ENCODE results near the gene ERAL1.
"Not testable (repeated sequence)": the region's sequence is repeated elsewhere in the genome, so short reads cannot be mapped to it uniquely, and the experiment has no call there.

The ERAL1 gene

DNA sequence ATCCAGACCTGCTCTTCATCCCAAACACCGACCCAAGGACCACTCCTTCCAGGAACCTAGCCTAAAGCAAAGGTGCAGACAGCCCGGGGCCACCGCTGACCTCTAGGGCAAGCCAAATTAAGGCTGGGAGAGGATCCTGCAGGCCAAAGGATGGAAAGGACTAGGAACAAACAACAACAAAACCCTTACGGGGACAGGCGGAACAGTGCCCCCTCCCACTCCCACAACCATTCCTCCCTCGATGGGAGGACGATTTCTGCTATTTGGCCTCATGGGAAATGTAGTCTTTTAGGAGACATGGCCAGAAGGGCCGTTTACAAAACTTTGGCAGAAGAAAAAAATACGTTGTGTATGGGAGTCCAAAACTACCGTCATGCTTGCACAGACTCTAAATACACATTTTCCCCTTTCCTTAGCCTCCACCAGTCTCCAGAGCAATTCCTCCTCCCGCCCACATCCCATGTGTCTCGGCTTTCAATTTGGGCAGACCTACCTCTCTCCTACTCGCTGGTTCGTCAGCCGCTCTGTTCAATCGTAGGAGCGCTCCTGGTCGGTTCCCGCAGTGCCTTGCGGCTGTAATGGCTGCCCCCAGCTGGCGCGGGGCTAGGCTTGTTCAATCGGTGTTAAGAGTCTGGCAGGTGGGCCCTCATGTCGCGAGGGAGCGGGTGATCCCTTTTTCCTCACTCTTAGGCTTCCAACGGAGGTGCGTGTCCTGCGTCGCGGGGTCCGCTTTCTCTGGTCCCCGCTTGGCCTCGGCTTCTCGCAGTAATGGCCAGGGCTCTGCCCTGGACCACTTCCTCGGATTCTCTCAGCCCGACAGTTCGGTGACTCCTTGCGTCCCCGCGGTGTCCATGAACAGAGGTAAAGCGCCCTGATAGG lies at the start of gene ERAL1:
Gene ERAL1 (plus strand): TSS at position 560 of the 879 bp plus-strand sequence. CDS start 19 bp downstream, at position 579.
- DNase-seq = peak; percentile 74

DNA sequence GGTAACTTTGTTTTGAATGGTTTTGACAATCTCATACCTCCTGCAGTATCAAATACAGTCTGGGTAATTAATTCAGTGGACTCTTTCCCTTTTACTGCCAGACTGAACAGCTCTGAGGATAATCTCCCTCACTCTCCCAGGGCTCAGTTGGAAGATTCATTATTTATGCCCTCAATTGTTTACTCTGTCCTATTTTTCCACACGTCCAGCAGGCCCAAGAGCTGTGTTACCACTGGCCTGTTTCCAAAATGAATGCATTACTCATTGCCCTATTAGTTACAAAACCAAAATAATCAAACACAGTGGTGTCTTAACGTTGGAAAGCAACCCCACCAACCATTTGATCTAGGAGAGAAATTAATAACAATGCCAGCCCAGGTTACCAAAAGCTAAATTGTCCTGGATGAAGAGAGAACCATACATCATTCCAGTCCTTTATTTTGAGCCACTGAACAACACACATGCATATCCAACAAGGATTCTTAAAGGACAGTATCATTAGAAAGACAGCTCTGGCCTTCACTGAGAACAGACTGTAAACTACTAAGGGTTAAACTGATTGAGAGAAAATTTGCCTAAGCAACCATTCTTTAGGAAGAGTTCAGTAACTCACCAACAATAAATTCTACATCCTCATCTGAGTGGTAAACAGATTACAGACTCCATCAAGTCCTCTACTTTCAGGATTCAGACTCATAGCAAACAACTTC lies 46.7 kb upstream of the ERAL1 start:
- no peak for DNase-seq

DNA sequence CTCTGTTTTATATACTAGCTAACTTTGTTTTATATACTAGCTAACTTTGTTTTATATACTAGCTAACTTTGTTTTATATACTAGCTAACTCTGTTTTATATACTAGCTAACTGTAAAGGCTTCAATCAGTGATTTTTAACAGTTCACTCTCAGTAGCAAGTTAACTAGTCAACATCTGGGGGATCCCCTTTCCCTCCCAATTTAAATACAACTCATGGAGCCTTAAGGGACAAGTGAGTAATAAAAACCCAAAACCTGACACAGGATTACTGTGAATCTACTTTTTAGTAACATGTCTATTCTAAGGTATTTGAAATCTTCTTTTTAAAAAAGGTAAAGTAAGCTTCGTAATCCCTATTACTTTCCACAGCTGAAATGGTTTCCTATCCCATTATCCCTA lies 44.4 kb upstream of the ERAL1 start:
- no peak for DNase-seq

GRCh38 chr17:28811651-28812090 lies 43.1 kb upstream of the ERAL1 start:
- DNase-seq = peak; percentile 81

DNA sequence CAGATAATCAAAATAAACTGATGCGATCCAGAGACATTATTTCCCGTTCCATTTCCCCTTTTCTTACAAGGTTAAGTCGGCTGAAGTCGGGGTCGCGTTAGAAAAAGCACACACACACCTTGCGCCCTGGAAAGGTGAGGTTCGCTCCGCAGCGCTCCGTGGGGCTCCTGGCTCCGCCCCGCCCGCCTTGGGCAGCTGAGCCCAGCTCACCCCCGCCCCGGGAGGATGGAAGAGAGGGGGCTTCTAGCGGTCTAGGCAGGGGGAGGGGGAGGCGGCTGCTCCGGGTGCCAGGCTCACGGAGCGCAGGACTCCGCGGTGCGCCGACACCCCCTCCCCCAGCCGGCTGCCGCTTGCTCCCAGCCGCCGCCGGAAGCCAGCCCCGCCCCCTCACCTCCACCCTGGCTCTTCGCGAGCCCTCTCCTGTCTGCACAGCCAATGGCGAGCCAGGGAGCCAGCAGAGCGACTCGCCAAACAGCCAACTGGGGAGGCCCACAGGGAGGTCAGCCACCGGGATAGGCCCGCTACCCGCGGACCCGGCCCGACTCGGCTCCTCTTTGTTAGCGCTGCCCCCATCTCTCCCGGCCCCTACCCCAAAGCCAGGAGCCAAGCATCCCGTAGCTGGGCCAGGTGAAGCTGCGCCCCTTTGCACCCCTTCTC lies 42.6 kb upstream of the ERAL1 start:
- peak; percentile 99 for DNase-seq

DNA sequence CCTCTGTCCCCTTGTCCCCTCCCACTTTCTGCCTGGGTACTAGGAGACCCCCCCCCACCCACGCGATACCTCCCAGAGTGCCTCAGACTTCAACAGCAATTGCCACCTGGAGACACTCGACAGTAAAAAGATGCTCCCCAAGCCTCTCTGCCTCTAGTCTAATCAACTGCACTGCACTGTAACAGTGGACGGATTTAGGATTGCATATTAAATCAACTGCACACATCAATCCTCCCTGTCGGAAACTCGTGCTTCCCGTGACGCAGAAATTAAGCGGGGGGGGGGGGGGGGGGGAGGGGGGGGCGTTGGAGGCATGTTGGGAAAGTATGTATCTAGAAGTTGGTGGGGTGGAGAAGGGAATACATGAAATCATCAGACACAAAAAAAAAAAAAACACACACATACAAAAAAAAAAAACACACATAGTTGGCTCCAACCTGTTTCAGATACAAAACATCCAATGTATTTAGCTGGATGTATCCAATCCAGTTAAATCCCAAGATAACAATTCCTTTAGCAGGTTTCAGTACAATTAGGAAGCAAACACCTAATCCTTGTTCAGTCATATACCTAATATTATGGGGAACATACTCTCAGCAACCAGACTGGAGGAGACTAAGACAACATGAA lies 42.0 kb upstream of the ERAL1 start:
- peak; percentile 91 for DNase-seq

DNA sequence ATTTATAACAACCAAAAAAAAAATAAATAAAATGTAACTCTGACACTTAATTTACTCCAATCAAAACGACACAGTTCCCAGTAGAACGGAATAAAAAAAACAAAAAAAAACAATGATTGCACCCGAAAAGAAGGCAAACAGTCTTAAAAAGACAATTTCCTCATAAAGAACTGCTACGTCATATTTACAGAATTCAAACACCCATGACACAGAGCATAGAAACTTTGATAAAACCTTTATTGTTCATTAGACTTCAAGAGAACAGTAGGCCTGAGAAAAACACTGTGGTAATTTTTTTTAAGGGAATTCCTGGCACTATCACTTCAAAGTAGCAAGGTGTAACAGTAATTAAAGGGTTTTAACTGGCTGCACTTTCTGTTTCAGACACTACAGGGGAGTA lies 38.3 kb upstream of the ERAL1 start:
- no peak for DNase-seq

GRCh38 chr17:28818819-28819221 lies 36.0 kb upstream of the ERAL1 start:
- DNase-seq = no peak

DNA sequence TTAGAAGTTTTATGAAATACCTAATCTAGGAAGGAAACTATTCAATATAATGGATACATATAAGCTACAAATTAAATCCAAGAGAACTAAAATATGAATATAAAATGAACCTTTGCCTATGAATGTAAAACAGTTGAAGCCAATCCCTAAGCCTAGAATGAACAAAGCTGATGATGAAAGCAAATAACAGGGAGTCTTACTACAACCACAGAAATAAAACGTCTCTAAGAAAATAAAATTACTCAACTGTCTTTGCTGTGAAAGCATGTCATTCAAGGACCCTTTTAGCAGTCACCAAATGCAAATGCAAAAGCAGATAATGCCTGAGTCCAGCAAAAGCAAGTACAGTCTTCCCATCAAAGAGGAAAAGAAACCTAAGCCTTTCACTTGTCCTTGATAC lies 35.2 kb upstream of the ERAL1 start:
- DNase-seq = no peak

DNA sequence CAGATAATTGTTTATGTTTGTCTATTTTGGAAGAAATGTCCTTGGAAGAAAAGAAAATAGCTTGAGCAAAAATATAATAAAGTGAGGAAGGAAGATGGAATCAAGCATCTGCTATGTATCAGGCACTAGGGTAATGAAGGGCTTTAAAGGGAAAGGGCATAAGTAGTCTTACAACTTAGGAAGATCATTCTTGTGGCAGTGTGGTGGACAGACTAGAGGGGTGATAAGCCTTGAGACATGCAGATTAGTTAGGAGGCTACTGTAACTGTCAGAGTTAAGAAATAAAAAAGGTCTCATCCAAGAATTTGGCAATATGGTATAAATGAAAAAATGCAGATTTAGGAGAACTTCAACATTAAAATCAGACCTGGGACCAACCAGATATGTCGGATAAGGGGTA lies 27.1 kb upstream of the ERAL1 start:
- peak; percentile 73 for DNase-seq

- DNase-seq = no peak
Observed at GRCh38 chr17:28828294-28829040, 26.3 kb upstream of the ERAL1 start.

- DNase-seq = no peak
Observed at GRCh38 chr17:28834420-28834819, 20.4 kb upstream of the ERAL1 start.

DNA sequence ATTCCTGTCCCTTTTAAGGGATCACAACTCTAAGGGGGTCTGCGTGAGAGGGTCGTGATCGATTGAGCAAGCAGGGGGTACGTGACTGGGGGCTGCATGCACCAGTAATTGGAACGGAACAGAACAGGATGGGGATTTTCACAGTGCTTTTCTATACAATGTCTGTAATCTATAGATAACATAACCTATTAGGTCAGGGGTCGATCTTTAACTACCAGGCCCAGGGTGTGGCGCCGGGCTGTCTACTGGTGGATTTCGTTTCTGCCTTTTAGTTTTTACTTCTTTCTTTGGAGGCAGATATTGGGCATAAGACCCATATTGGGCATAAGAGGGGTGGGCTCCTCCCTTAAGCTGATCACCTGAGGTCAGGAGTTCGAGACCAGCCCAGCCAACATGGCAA lies 18.3 kb upstream of the ERAL1 start:
- DNase-seq = not testable (repeated sequence)

- peak; percentile 41 for DNase-seq
Observed at GRCh38 chr17:28839221-28839620, 15.6 kb upstream of the ERAL1 start.

- DNase-seq = peak; percentile 77
Observed at GRCh38 chr17:28841901-28842281, 12.9 kb upstream of the ERAL1 start.

GRCh38 chr17:28842282-28843012 lies 12.4 kb upstream of the ERAL1 start, which contains the start of gene FAM222B:
Gene FAM222B (minus strand): TSS chr17:28842790. CDS start chr17:28766667, 76,123 bp downstream.
- DNase-seq = peak; percentile 97

GRCh38 chr17:28843816-28844148 lies 11.0 kb upstream of the ERAL1 start:
- no peak for DNase-seq

- DNase-seq = no peak
Observed at GRCh38 chr17:28846231-28846630, 8.6 kb upstream of the ERAL1 start.

- DNase-seq = not testable (repeated sequence)
Observed at GRCh38 chr17:28846699-28847098, 8.1 kb upstream of the ERAL1 start.

- peak; percentile 76 for DNase-seq
Observed at GRCh38 chr17:28848667-28849066, 6.1 kb upstream of the ERAL1 start.

GRCh38 chr17:28849281-28849680 lies 5.5 kb upstream of the ERAL1 start:
- peak; percentile 74 for DNase-seq

DNA sequence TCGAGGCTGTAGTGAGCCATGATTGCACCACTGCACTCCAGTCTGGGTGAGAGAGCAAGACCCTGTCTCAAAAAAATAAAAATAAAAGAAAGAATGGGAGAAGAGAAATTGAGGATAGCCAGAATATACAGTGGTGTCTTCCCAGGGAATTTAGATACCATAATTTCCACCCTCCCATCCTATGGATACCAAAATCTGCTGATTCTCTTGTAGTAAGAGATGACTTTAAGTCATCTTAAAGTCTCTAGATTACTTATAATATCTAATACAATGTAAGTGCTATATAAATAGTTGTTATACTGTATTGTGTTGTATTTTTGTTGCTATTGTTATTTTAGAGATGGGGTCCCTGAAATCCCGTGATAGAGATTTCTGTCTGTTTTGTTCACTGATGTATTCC lies 1.5 kb upstream of the ERAL1 start:
- DNase-seq = peak; percentile 40

Data from OCI-M1 (cell line).